Gastroesophageal sphincter (tissue), 3 donors: ENCODE results near the gene UBE2J2.

ENCODE experiments used
- EP300 ChIP-seq: sonication (generic); formaldehyde crosslinking; IDR thresholded peaks from one replicate; pipeline ENCODE4 v1.6.1; 2017; ENCODE audit warnings: antibody characterized with exemption, mild to moderate bottlenecking
- POLR2A ChIP-seq, 2 donors: fragments of 450-650 bp; IDR thresholded peaks; one replicate each; pipeline ENCODE4 v1.6.1; 2017; ENCODE audit warnings: antibody characterized with exemption in 2 of 2, mild to moderate bottlenecking in 2 of 2, moderate library complexity in 1 of 2
- POLR2AphosphoS5 ChIP-seq: sonication (generic); formaldehyde crosslinking; IDR thresholded peaks from one replicate; pipeline ENCODE4 v1.6.1; 2017; ENCODE audit warnings: antibody characterized with exemption
- TF ChIP-seq, protein P1 (sequence below), 4 experiments: fragments of 200-600 bp in 2 of 4; fragments of 450-650 bp in 2 of 4; sonication (generic) in 1 of 4; IDR thresholded peaks; one replicate each; pipeline ENCODE4 v1.5.1; 2017 to 2019; ENCODE audit warnings: antibody characterized with exemption in 4 of 4, mild to moderate bottlenecking in 2 of 4, moderate library complexity in 2 of 4

DNA sequence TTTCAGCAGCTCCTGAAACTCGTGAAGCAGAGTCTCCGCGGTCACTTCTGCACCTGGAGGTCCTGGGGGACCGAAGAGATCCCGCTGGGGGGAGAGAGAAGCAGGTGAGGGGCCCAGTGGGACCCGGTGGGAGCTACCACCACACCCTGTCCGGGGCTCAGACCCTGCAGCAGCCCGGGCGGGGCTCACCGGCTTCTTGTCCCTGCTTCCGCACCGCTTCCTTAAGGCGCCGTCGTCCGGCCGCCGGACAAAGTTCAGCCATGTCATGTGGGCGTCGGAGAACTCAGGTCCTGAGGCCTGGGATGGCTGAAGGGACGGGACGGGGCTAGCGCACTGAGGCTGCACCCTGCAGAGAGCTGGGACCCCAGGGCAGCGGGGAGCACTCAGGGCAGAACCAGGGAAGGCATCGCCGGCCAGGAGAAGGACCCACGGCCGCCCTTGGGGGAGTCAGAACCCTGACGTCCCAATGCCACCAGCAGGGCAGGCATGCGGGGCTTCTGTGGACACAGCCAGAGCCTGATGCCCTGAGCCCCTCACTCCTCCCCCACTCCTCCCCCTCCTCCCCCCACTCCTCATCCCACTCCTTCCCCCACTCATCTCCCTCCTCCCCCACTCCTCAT lies 29.4 kb downstream of the UBE2J2 start:
- TF ChIP-seq, protein P1, sequence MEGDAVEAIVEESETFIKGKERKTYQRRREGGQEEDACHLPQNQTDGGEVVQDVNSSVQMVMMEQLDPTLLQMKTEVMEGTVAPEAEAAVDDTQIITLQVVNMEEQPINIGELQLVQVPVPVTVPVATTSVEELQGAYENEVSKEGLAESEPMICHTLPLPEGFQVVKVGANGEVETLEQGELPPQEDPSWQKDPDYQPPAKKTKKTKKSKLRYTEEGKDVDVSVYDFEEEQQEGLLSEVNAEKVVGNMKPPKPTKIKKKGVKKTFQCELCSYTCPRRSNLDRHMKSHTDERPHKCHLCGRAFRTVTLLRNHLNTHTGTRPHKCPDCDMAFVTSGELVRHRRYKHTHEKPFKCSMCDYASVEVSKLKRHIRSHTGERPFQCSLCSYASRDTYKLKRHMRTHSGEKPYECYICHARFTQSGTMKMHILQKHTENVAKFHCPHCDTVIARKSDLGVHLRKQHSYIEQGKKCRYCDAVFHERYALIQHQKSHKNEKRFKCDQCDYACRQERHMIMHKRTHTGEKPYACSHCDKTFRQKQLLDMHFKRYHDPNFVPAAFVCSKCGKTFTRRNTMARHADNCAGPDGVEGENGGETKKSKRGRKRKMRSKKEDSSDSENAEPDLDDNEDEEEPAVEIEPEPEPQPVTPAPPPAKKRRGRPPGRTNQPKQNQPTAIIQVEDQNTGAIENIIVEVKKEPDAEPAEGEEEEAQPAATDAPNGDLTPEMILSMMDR (IDR thresholded peaks at IDR 0.05): no peak
- TF ChIP-seq POLR2AphosphoS5 (no peak), EP300 (no peak), POLR2A (IDR thresholded peaks at IDR 0.05) (no peak)
